ENCODE results near the gene MPPE1. TPM values are rescaled to one million over a fixed set of nuclear protein-coding genes. Genes with fewer than 3 reads are reported as not detected.

Gene MPPE1
- total and polyA plus RNA-seq, 2 experiments from 2014 or later, result 45.5 to 59.3 TPM

DNA sequence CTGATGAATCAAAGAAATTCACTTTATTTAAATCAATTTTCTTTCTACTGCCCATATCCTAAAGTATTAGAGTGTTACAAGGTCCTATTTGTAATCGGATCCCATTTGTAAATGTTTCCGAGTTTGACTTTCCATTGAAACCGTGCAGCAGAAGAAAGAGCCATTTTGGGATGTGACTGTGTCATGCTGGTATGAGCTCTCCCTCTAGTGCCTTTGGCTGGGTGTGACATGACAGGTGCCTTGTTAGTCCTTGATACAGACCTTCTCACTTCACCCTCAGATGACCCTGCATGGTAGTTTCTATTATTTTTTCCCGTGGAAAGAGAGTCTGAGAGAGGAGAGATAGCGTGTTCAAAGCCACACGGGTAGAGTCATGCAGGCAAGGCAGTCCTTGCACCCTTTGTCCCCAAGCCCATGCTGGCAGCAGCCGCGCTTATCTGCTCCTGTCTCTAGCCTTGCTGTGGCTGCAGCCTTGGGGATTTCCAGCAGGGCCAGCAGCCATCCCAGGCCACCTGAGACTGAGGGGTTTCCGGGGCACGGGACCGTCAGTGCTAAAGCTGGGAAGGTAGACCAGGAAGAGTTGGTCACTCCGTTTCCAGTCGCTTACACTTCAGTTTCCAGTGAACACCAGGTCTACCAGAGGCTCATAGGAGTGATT, 35.5 kb downstream of the MPPE1 start:
- TF ChIP-seq CTCF (IDR thresholded peaks at IDR 0.05; ENCODE audit: poor library complexity) (peak; percentile 45), EZH2phosphoT487 (IDR thresholded peaks at IDR 0.05; ENCODE audit: low read depth, severe bottlenecking, unreplicated experiment) (no peak)
- Histone ChIP-seq H3K4me1 (ENCODE audit: insufficient read depth) (no peaks in the 10 kb centered on the region), H3K79me2 (no peaks in the 10 kb centered on the region), H4K20me1 (ENCODE audit: insufficient read depth, poor library complexity, severe bottlenecking) (no peaks in the 10 kb centered on the region), H3K27ac (no peak overlapping the region), H3K4me2 (no peak overlapping the region), H3K36me3 (replicated peaks; ENCODE audit: insufficient read depth, low read depth) (no peaks in the 10 kb centered on the region), H3K4me3 (no peak overlapping the region), H3K9me2 (replicated peaks; ENCODE audit: insufficient read depth) (no peaks in the 10 kb centered on the region), H2AFZ (no peak overlapping the region), H3K27me3 (no peaks in the 10 kb centered on the region), H3K9me3 (ENCODE audit: low read depth) (no peaks in the 10 kb centered on the region)
- DNase-seq (ENCODE audit: low spot score), result peak; percentile 56
- 77% methylated on average over 13 of the region's 13 CpGs for WGBS (ENCODE audit: low lambda C conversion rate, missing lambda C conversion rate)

DNA sequence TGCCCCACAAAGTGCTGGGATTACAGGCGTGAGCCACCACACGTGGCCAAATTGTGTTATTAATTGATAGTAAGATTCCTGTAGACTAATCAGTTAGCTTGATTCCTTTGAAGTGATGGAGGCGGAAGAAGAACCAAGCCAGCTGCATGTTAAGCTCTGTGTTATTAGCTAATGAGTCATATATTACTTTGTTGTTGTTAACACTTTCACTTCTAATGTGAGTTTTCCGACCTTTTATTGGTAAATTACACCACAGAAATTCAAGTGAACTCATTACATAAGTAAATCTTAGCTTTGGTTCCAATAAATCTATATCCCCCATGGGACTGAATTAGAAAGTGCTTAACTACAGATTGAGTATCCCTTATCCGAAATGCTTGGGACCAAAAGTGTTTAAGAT, 36.6 kb downstream of the MPPE1 start:
- no peak for TF ChIP-seq EZH2phosphoT487 (IDR thresholded peaks at IDR 0.05; ENCODE audit: low read depth, severe bottlenecking, unreplicated experiment)
- TF ChIP-seq EZH2 (IDR thresholded peaks at IDR 0.05; ENCODE audit: borderline replicate concordance), result no peak
- no peak for TF ChIP-seq CTCF (IDR thresholded peaks at IDR 0.05; ENCODE audit: poor library complexity)
- H3K36me3 ChIP-seq (replicated peaks; ENCODE audit: insufficient read depth, low read depth), result no peaks in the 10 kb centered on the region
- no peaks in the 10 kb centered on the region for H3K9me3 ChIP-seq (ENCODE audit: low read depth)
- H3K27me3 ChIP-seq, result no peaks in the 10 kb centered on the region
- no peaks in the 10 kb centered on the region for H3K9me2 ChIP-seq (replicated peaks; ENCODE audit: insufficient read depth)
- no peaks in the 10 kb centered on the region for H3K4me1 ChIP-seq (ENCODE audit: insufficient read depth)
- no peak overlapping the region for H3K27ac ChIP-seq
- no peak overlapping the region for H3K4me3 ChIP-seq
- H4K20me1 ChIP-seq (ENCODE audit: insufficient read depth, poor library complexity, severe bottlenecking), result no peaks in the 10 kb centered on the region
- H3K79me2 ChIP-seq, result no peaks in the 10 kb centered on the region
- no peak overlapping the region for H3K4me2 ChIP-seq
- DNase-seq (ENCODE audit: low spot score), result no peak
- no peak overlapping the region for H2AFZ ChIP-seq
- WGBS (ENCODE audit: low lambda C conversion rate, missing lambda C conversion rate), result 85% methylated on average over 5 of the region's 5 CpGs

DNA sequence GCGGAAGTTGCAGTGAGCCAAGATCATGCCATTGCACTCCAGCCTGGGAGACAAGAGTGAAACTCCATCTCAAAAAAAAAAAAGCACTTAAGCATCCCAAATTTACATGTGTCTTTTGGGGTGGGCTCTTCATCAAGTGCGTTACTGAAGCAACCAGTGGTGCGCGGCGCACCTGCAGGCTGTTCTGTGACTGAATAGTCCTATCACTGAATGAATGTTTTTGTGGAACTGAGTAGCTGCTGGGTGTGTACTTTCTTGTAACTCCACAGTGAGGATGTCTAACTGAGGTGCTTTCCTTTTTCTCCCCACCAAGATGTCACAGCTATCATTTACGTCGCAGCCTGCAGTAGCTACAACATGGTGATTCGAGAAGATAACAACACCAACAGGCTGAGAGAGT, 39.9 kb downstream of the MPPE1 start:
- Histone ChIP-seq H3K4me2 (no peak overlapping the region), H3K79me2 (no peaks in the 10 kb centered on the region), H2AFZ (no peak overlapping the region), H3K27me3 (no peaks in the 10 kb centered on the region), H3K4me3 (no peak overlapping the region), H3K36me3 (replicated peaks; ENCODE audit: insufficient read depth, low read depth) (no peaks in the 10 kb centered on the region), H4K20me1 (ENCODE audit: insufficient read depth, poor library complexity, severe bottlenecking) (no peaks in the 10 kb centered on the region), H3K4me1 (ENCODE audit: insufficient read depth) (no peaks in the 10 kb centered on the region), H3K9me2 (replicated peaks; ENCODE audit: insufficient read depth) (no peaks in the 10 kb centered on the region), H3K9me3 (ENCODE audit: low read depth) (no peaks in the 10 kb centered on the region), H3K27ac (no peak overlapping the region)
- WGBS (ENCODE audit: low lambda C conversion rate, missing lambda C conversion rate), result 97% methylated on average over 8 of the region's 8 CpGs
- TF ChIP-seq EZH2 (IDR thresholded peaks at IDR 0.05; ENCODE audit: borderline replicate concordance) (no peak), EZH2phosphoT487 (IDR thresholded peaks at IDR 0.05; ENCODE audit: low read depth, severe bottlenecking, unreplicated experiment) (no peak), CTCF (IDR thresholded peaks at IDR 0.05; ENCODE audit: poor library complexity) (no peak)
- no peak for DNase-seq (ENCODE audit: low spot score)

Measured in hepatocyte (in vitro differentiated cells).